GM12801 (cell line): Measurements from ENCODE around the gene UTF1.

ENCODE experiments used
- CTCF ChIP-seq: IDR thresholded peaks from one replicate; pipeline ENCODE4 v1.5.1; 2011; ENCODE audit warnings: control low read depth; ENCODE audit not compliant: insufficient read length; ENCODE audit errors: extremely low read depth

UTF1 gene

GRCh38 chr10:133255323-133255722 lies 25.3 kb downstream of the UTF1 start:
- TF ChIP-seq CTCF: no peak

GRCh38 chr10:133257489-133258065 lies 27.6 kb downstream of the UTF1 start:
- no peak for TF ChIP-seq CTCF

DNA sequence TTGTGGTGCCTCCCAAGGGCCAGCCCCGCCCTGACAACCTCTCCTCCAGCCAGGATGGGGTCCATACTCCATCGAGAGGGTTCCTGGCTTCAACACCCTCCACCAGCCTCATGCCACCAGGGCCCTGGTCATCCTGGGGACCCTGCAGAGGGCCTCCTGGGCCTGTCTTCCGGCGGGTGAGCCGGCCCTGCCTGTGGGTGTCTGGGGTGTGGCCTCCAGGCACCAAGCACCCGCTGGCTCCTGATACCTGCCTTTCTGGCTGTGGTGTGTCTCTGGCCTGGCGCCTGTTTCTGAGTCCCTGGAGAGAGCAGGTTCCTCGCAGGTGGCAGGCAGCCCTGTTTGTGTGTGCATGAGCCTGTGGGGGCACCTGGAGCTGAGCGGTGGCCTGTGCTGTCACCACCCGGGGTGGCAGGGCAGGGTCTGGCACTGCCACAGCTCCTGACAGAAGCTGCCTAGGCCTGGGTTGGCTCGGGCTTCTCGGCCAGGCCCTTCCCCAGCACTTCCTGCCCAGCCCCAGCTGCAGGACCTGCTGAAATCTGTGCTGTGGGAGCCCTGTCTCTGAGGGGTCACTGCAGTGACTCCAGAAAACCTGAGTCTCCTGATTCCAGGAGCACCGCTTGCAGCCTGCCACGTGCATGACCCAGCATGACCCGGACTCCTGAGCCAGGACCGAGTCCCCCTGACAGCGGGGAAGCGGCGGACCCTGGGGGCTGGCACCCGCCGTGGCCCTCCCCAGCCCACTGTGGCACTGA lies 28.2 kb downstream of the UTF1 start:
- TF ChIP-seq CTCF: no peak

DNA sequence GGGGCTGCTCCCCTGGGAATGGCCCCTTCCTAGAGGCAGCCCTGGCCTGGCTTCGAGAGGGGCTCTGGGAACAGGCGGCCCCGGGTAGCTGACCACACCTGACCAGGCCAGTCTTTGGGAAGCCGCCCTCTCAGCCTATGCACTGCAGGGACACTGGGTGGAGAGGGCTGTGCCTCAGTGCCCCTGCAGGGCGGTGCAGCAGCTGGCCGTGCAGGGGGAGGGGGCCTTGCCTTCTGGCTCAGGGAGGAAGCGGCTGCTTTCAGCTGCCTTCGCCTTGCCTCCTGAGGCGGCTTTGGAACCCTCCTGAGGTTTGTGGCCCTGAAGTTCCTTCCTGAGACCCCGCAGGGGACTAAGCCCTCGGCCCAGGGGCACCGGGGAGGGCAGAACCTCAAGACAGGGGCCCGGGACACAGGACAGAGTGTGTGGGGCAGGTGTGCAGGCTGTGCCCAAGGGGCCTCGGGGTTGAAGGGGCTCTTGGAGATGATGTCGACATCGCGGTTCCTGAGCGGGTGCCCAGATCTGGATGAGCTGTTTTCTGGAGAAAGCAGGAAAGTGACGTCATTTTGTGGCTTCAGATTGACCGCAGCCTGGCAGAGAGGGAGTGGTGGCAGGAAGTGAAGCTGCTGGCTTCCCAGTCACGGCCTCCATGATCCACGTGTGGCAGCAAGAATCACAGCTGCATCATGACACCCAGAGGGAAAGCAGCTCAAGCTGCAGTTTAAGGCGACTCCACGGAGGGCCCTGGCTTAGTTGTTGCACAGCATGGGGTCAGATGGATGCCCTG lies 29.0 kb downstream of the UTF1 start:
- no peak for TF ChIP-seq CTCF

DNA sequence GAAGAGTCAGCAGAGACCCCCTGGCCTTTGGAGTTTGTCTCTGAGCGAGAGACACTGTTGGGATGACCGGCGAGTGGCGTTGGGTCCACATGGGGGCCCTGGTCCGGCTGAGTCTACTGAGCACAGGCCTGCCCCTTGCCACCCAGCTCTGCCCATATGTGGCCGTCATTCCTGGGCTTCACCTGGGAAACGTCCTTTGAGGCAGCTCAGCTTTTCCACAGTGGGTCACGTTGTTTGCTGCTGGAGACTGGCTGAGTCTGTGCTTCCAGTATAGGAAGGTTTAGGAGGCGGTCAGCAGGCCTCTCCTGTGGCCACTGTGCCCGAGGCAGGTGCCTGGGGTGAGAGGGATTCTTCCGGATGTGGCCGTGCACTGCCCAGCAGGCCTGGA lies 29.6 kb downstream of the UTF1 start:
- no peak for TF ChIP-seq CTCF

DNA sequence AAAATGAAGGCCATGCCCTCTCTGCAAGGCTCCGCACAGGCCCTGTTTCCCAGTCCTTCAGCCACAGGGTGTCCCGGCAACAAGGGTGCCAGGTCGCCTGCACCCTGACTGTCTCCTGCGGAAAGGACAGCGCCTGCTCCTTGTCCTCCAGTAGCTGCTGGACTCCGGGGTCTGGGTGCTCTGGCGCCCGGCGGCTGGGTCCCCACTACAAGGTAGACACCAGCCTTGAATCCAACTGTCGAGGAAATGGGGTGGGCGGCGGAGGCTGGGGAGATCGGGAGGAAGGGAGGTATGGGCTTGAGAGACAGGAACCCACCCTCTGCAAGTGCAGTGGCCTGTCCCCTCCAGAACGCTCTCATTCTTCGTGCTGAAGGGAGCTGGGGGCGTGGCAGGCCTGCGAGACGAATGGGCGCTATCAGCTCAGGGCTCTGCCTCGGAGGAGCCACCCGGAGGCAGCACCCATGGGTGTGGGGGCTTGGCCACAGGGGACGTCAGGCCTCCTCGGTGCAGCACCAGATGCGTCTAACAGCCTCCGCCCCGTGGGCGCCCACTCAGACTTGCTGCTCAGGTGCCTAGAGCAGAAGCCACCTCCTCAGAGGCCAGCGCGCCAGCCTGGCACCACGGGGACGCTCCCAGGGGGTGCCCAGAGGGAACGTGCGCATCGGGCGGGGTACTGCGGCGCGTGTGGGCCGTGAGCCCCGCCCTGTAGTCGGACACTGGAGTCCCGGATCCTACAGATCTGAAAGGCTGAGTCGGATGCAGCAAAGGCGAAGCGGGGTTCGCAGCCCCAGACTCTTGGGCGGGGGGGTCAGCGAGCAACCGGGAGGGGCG lies 31.1 kb downstream of the UTF1 start:
- no peak for TF ChIP-seq CTCF
